ENCODE results near the gene SPP1. TPM values are rescaled to one million over a fixed set of nuclear protein-coding genes. Genes with fewer than 3 reads are reported as not detected.

Gene SPP1
- total RNA-seq, 1 experiment from 2014 or later, result 1,002 TPM

DNA sequence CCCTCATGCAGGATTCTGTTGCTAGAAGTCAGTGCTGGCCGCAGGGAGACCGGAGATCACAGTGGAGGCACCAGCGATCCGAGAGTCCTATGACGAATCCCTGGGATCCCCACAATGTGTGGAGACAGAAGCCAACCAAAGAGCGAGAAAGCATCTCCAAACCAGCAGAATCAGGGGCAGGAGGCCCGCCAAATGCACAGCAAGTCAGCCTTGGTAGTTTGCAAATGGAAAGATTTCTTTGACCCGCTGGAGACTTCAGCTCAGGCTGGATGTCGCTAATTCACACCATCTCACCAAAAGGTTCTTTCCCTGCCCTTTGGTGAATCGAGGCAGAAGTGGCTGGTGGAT lies 31.4 kb downstream of the SPP1 start:
- Mint-ChIP-seq H3K4me1 (ENCODE audit: low read depth, unreplicated experiment) (peaks cover 33% of the 10 kb centered on the region), H3K36me3 (ENCODE audit: insufficient read depth, unreplicated experiment) (peaks cover 14% of the 10 kb centered on the region), H3K9me3 (ENCODE audit: low read depth, unreplicated experiment) (no peaks in the 10 kb centered on the region), H3K4me3 (ENCODE audit: low read depth, unreplicated experiment) (peak overlapping the region; percentile 74), H3K27me3 (ENCODE audit: unreplicated experiment) (no peaks in the 10 kb centered on the region), H3K27ac (ENCODE audit: unreplicated experiment) (no peak overlapping the region)
- intact Hi-C loops (cut with micrococcal nuclease; ENCODE audit: unreplicated experiment), result no loop called here
- DNase-seq, result no peak
- no TSS peak for BruUV-seq (replicated peaks)
- TF ChIP-seq, protein P1, sequence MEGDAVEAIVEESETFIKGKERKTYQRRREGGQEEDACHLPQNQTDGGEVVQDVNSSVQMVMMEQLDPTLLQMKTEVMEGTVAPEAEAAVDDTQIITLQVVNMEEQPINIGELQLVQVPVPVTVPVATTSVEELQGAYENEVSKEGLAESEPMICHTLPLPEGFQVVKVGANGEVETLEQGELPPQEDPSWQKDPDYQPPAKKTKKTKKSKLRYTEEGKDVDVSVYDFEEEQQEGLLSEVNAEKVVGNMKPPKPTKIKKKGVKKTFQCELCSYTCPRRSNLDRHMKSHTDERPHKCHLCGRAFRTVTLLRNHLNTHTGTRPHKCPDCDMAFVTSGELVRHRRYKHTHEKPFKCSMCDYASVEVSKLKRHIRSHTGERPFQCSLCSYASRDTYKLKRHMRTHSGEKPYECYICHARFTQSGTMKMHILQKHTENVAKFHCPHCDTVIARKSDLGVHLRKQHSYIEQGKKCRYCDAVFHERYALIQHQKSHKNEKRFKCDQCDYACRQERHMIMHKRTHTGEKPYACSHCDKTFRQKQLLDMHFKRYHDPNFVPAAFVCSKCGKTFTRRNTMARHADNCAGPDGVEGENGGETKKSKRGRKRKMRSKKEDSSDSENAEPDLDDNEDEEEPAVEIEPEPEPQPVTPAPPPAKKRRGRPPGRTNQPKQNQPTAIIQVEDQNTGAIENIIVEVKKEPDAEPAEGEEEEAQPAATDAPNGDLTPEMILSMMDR (IDR thresholded peaks at IDR 0.05; ENCODE audit: unreplicated experiment), result no peak
- CTCF ChIA-PET, result no interaction called here

DNA sequence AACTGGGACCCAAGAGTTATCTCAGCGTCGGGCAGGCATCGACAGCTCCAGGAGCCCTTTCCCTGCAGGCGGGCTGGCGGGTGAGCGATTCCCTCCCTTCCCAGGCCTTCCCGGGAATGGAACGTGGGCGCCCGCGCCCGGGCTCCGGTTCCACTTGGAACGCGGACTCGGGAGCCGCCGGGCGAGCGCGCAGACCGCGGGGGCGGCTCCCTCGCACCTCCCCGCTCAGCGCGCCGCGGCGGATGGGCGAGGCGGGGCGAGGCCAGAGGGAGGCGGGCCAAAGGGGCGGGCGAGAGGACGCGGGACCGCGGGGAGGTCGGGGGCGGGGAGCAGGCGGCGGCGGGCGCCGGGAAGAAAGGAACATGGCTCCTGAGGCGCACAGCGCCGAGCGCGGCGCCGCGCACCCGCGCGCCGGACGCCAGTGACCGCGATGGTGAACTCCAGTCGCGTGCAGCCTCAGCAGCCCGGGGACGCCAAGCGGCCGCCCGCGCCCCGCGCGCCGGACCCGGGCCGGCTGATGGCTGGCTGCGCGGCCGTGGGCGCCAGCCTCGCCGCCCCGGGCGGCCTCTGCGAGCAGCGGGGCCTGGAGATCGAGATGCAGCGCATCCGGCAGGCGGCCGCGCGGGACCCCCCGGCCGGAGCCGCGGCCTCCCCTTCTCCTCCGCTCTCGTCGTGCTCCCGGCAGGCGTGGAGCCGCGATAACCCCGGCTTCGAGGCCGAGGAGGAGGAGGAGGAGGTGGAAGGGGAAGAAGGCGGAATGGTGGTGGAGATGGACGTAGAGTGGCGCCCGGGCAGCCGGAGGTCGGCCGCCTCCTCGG lies 32.0 kb downstream of the SPP1 start, which contains the start of gene PKD2:
TSS of gene PKD2 (plus strand) at position 332 of the 818 bp plus-strand sequence. CDS start at position 431, 99 bp downstream.
- CTCF ChIA-PET, result no interaction called here
- intact Hi-C loops (cut with micrococcal nuclease; ENCODE audit: unreplicated experiment), result no loop called here
- TF ChIP-seq, protein P1 (IDR thresholded peaks at IDR 0.05; ENCODE audit: unreplicated experiment), result no peak

DNA sequence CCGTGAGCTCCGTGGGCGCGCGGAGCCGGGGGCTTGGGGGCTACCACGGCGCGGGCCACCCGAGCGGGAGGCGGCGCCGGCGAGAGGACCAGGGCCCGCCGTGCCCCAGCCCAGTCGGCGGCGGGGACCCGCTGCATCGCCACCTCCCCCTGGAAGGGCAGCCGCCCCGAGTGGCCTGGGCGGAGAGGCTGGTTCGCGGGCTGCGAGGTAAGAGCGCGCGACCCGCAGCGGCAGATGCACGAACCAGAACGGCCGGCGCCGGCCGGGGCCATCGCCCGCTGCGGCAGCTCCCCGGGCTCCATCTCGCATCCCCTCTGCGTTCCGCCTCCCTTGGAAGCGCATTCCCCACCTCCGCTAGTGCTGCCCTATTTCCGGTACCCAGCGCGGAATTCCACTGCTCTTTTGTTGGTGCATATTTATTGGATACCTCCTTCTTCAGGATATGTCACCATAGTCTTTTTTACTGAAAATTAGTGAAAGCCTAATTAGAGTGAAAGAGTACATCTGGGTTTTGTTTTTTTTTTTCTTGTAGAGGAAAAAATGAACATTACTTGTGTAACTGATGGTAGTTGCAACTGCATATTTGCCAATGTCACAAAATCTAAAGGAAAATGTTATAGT lies 32.7 kb downstream of the SPP1 start:
- DNase-seq, result peak; percentile 27
- CTCF ChIA-PET, result no interaction called here
- Mint-ChIP-seq H3K9me3 (ENCODE audit: low read depth, unreplicated experiment) (no peaks in the 10 kb centered on the region), H3K4me3 (ENCODE audit: low read depth, unreplicated experiment) (peak overlapping the region; percentile 74), H3K36me3 (ENCODE audit: insufficient read depth, unreplicated experiment) (peaks cover 14% of the 10 kb centered on the region), H3K27me3 (ENCODE audit: unreplicated experiment) (no peaks in the 10 kb centered on the region), H3K27ac (ENCODE audit: unreplicated experiment) (peak overlapping the region; percentile 40), H3K4me1 (ENCODE audit: low read depth, unreplicated experiment) (peaks cover 21% of the 10 kb centered on the region)
- intact Hi-C loops (cut with micrococcal nuclease; ENCODE audit: unreplicated experiment), result no loop called here
- BruUV-seq (replicated peaks), result no TSS peak
- TF ChIP-seq, protein P1 (IDR thresholded peaks at IDR 0.05; ENCODE audit: unreplicated experiment), result no peak

More for the DNA sequence above, 32.0 kb downstream of the SPP1 start, which contains the start of gene PKD2:
- H3K27ac Mint-ChIP-seq (ENCODE audit: unreplicated experiment), result peak within 1 kb of the TSS; percentile 40
- DNase-seq, result peak; percentile 81
- H3K4me3 Mint-ChIP-seq (ENCODE audit: low read depth, unreplicated experiment), result peak within 1 kb of the TSS; percentile 74
- peaks cover 28% of the 10 kb centered on the region for H3K4me1 Mint-ChIP-seq (ENCODE audit: low read depth, unreplicated experiment)
- H3K9me3 Mint-ChIP-seq (ENCODE audit: low read depth, unreplicated experiment), result no peaks in the 10 kb centered on the region
- peaks cover 14% of the 10 kb centered on the region for H3K36me3 Mint-ChIP-seq (ENCODE audit: insufficient read depth, unreplicated experiment)
- no TSS peak for BruUV-seq (replicated peaks)
- no peaks in the 10 kb centered on the region for H3K27me3 Mint-ChIP-seq (ENCODE audit: unreplicated experiment)

DNA sequence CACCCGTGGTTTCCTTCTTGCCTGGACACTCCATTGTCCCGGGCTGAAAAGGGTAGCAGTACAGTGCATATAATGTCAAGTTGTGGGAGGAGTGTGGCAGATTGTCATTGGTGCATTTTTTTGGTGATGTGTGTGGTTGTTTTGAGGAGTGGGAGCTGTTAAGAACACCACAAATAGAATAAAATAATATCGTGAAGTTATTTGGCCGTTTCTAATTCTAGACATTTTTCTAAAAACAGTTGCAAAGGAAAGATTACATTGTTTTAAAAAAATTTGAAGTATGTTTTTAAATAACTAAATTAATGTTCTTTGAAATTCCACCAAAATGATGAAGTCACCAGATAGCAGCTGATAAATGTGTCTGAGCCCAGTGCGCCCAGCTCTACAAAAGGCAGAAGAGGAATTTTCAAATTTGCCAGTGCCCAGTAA lies 33.2 kb downstream of the SPP1 start:
- no TSS peak for BruUV-seq (replicated peaks)
- Mint-ChIP-seq H3K27me3 (ENCODE audit: unreplicated experiment) (no peaks in the 10 kb centered on the region), H3K4me3 (ENCODE audit: low read depth, unreplicated experiment) (peak overlapping the region; percentile 74), H3K36me3 (ENCODE audit: insufficient read depth, unreplicated experiment) (peaks cover 14% of the 10 kb centered on the region), H3K27ac (ENCODE audit: unreplicated experiment) (peak overlapping the region; percentile 40), H3K4me1 (ENCODE audit: low read depth, unreplicated experiment) (peaks cover 16% of the 10 kb centered on the region), H3K9me3 (ENCODE audit: low read depth, unreplicated experiment) (no peaks in the 10 kb centered on the region)
- CTCF ChIA-PET, result no interaction called here
- no peak for DNase-seq
- TF ChIP-seq, protein P1 (IDR thresholded peaks at IDR 0.05; ENCODE audit: unreplicated experiment), result no peak
- intact Hi-C loops (cut with micrococcal nuclease; ENCODE audit: unreplicated experiment), result no loop called here
